MM.1S (cell line): ENCODE results near the gene NR2E1.

ENCODE experiments used
- EZH2 ChIP-seq: fragments of 300-600 bp; sonication (generic); optimal IDR thresholded peaks from 2 replicates; pipeline ENCODE3; 2017; ENCODE audit warnings: low read depth, mild to moderate bottlenecking, antibody characterized with exemption, low read length, mixed read lengths
- TF ChIP-seq, protein P1 (sequence below): fragments of 300-600 bp; sonication (generic); IDR thresholded peaks from 2 replicates; pipeline ENCODE4 v1.5.1; 2016; ENCODE audit warnings: antibody characterized with exemption, low read length, mixed read lengths

DNA sequence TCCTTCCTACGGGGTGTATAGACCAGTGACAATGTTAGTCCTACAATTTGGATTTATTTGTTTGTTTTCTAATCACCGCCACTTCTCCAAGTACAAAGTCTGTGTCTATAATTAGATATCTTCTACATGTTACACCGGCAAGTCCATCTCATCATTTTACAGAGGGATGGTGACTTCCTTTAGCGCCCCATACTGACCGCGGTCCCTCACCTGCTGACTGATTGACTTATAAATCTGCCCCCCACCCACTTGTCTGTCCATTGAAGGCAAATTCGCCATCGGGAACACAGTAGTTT lies 8.9 kb upstream of the NR2E1 start:
- no peak for TF ChIP-seq EZH2
- TF ChIP-seq, protein P1, sequence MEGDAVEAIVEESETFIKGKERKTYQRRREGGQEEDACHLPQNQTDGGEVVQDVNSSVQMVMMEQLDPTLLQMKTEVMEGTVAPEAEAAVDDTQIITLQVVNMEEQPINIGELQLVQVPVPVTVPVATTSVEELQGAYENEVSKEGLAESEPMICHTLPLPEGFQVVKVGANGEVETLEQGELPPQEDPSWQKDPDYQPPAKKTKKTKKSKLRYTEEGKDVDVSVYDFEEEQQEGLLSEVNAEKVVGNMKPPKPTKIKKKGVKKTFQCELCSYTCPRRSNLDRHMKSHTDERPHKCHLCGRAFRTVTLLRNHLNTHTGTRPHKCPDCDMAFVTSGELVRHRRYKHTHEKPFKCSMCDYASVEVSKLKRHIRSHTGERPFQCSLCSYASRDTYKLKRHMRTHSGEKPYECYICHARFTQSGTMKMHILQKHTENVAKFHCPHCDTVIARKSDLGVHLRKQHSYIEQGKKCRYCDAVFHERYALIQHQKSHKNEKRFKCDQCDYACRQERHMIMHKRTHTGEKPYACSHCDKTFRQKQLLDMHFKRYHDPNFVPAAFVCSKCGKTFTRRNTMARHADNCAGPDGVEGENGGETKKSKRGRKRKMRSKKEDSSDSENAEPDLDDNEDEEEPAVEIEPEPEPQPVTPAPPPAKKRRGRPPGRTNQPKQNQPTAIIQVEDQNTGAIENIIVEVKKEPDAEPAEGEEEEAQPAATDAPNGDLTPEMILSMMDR = no peak
